Upper lobe of right lung (tissue), 1 donor: ENCODE measurements around the gene EHD1. TPM values are rescaled to one million over a fixed set of nuclear protein-coding genes. Genes with fewer than 3 reads are reported as not detected.

Experiments
- ATAC-seq: fragments of 200-7000 bp; cut with Tn5 transposase; one replicate; pipeline ENCODE4 v1.9.1; 2020; ENCODE audit warnings: mild to moderate bottlenecking, moderate library complexity
- DNase-seq: peaks from one replicate; pipeline ENCODE4 v3.0.0-alpha.2; 2020
- H3K27ac ChIP-seq: fragments of 200-600 bp; one replicate; pipeline ENCODE4 v1.8.0; 2022
- H3K27me3 ChIP-seq: fragments of 200-600 bp; one replicate; pipeline ENCODE4 v1.8.0; 2022; ENCODE audit warnings: mild to moderate bottlenecking
- H3K36me3 ChIP-seq: fragments of 200-600 bp; one replicate; pipeline ENCODE4 v1.8.0; 2022
- H3K4me1 ChIP-seq: fragments of 200-600 bp; one replicate; pipeline ENCODE4 v1.8.0; 2022
- H3K4me3 ChIP-seq: fragments of 200-600 bp; one replicate; pipeline ENCODE4 v1.8.0; 2022; ENCODE audit warnings: mild to moderate bottlenecking
- H3K9me3 ChIP-seq: fragments of 200-600 bp; one replicate; pipeline ENCODE4 v1.8.0; 2022
- intact Hi-C: fragments of 100-400 bp; cut with DNase I; formaldehyde crosslinking; loops from one replicate; pipeline ENCODE4 v1.11.0; 2022
- total RNA-seq: library from RNA; stranded (reverse); fragmentation: NEBNext Ultra II Directional; extraction: Animal tissue kit (Norgen Biotek cat#: 25700); gene quantifications from one replicate; pipeline ENCODE4 v1.2.1, GENCODE V29; 2021
- TF ChIP-seq, protein P1 (sequence below): fragments of 200-600 bp; IDR thresholded peaks from one replicate; pipeline ENCODE4 v1.8.0; 2022; ENCODE audit warnings: antibody characterized with exemption
- donor health status: DM: no; HTN: yes; CAD: no; lungs with severe emphysema.

The EHD1 gene
- total RNA-seq, 1 donor from 2014 or later, result 94.6 TPM

GRCh38 chr11:64870893-64871466, 7.4 kb downstream of the EHD1 start:
- intact Hi-C loops, result no loop called here
- TF ChIP-seq, protein P1, sequence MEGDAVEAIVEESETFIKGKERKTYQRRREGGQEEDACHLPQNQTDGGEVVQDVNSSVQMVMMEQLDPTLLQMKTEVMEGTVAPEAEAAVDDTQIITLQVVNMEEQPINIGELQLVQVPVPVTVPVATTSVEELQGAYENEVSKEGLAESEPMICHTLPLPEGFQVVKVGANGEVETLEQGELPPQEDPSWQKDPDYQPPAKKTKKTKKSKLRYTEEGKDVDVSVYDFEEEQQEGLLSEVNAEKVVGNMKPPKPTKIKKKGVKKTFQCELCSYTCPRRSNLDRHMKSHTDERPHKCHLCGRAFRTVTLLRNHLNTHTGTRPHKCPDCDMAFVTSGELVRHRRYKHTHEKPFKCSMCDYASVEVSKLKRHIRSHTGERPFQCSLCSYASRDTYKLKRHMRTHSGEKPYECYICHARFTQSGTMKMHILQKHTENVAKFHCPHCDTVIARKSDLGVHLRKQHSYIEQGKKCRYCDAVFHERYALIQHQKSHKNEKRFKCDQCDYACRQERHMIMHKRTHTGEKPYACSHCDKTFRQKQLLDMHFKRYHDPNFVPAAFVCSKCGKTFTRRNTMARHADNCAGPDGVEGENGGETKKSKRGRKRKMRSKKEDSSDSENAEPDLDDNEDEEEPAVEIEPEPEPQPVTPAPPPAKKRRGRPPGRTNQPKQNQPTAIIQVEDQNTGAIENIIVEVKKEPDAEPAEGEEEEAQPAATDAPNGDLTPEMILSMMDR, result no peak
- H3K4me3 ChIP-seq, result peak overlapping the region; percentile 10
- ATAC-seq (no peak), DNase-seq (no peak)
- peak overlapping the region; percentile 78 for H3K27ac ChIP-seq
- H3K4me1 ChIP-seq, result peaks cover 77% of the 10 kb centered on the region
- H3K27me3 ChIP-seq, result no peaks in the 10 kb centered on the region
- peaks cover 43% of the 10 kb centered on the region for H3K36me3 ChIP-seq
- no peaks in the 10 kb centered on the region for H3K9me3 ChIP-seq

GRCh38 chr11:64870176-64870892, 8.1 kb downstream of the EHD1 start:
- TF ChIP-seq, protein P1, result no peak
- Histone ChIP-seq H3K4me3 (peak overlapping the region; percentile 10), H3K4me1 (peaks cover 77% of the 10 kb centered on the region), H3K36me3 (peaks cover 43% of the 10 kb centered on the region), H3K27ac (peak overlapping the region; percentile 78), H3K27me3 (no peaks in the 10 kb centered on the region), H3K9me3 (no peaks in the 10 kb centered on the region)
- no peak for DNase-seq
- ATAC-seq, result peak; percentile 46
- intact Hi-C loops, result no loop called here

GRCh38 chr11:64869571-64870175, 8.7 kb downstream of the EHD1 start:
- H3K9me3 ChIP-seq, result no peaks in the 10 kb centered on the region
- peak overlapping the region; percentile 78 for H3K27ac ChIP-seq
- H3K36me3 ChIP-seq, result peaks cover 39% of the 10 kb centered on the region
- DNase-seq (no peak), ATAC-seq (no peak)
- no peaks in the 10 kb centered on the region for H3K27me3 ChIP-seq
- peaks cover 77% of the 10 kb centered on the region for H3K4me1 ChIP-seq
- TF ChIP-seq, protein P1, result peak; percentile 29
- peak overlapping the region; percentile 10 for H3K4me3 ChIP-seq
- intact Hi-C loops, result no loop called here

DNA sequence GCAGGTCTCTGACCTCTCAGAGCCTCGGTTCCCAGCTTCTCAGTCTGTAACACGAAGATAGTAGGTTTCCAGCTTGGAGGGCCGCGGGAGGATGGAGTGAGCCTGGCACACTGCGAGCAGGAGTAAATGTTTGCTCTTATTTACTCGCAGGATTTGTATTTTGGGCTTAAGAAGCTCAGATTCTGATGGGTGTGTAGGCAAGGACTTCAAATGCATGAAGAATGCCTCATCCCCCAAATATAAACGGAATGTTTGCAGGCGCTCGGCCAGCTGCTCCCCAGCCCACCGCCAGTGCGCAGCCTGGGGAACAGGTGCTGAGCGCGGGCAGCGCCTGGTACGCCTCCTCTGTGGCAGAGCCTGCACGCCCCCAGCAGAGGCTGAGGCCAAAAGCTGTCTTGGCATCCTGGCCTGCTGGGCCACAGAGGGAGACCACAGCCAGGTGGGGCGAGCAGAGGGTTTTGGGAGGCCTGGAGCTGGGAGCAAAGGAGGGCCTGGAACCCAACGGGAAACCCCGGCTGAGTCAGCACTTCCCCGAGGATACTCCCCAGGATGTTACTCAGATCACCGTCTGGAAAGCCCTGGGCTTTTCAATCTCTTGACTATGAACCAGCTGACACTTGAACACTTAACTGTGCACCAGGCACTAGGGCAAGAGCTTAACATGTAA, 9.4 kb downstream of the EHD1 start:
- intact Hi-C loops, result no loop called here
- TF ChIP-seq, protein P1, result no peak
- peak overlapping the region; percentile 78 for H3K27ac ChIP-seq
- ATAC-seq, result peak; percentile 56
- peaks cover 82% of the 10 kb centered on the region for H3K4me1 ChIP-seq
- no peaks in the 10 kb centered on the region for H3K27me3 ChIP-seq
- DNase-seq, result no peak
- no peak overlapping the region for H3K4me3 ChIP-seq
- H3K36me3 ChIP-seq, result peaks cover 33% of the 10 kb centered on the region
- H3K9me3 ChIP-seq, result no peaks in the 10 kb centered on the region

DNA sequence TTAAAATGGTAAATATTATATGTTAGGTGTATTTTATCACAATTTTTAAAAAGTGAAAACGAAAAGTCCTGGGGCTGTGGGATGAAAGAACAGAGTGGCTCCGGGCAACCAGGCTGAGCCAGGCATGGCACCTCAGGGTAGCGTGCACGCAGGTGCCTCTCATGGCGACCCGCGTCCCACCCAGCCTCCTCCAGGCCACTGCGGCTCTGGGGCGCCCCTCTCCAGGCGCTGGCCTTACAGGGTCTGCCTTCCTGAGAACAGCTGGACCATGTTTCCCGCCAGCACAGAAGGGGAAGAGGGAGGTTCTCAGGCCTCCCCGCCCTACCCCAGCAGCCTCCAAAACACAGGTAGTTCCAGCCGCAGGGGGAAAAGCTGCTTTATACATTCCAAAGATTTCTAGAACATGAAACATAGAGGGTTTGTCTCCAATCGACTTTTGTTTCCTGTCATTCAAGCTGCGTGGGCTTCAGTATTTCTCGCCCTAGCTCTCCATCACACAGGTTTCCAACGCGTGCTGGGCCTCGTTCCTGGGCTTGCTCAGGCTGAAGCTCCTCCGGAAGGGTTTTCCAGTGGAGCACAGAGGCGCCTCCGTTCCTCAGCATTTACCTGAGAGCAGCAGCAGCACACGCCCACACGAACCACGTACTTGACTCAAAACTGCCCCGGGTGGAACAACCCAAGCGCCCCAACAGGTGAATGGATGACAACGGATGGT, 10.5 kb downstream of the EHD1 start:
- intact Hi-C loops, result no loop called here
- Histone ChIP-seq H3K4me3 (no peak overlapping the region), H3K27ac (peak overlapping the region; percentile 78), H3K4me1 (peaks cover 87% of the 10 kb centered on the region), H3K9me3 (no peaks in the 10 kb centered on the region), H3K36me3 (peaks cover 23% of the 10 kb centered on the region), H3K27me3 (no peaks in the 10 kb centered on the region)
- ATAC-seq (no peak), DNase-seq (no peak)
- TF ChIP-seq, protein P1, result no peak
